G401 (cell line): Measurements from ENCODE around the gene WDR59. TPM values are rescaled to one million over a fixed set of nuclear protein-coding genes. Genes with fewer than 3 reads are reported as not detected.
"Not testable (repeated sequence)": the region's sequence is repeated elsewhere in the genome, so short reads cannot be mapped to it uniquely, and the experiment has no call there.

ENCODE experiments used
- DNase-seq: peaks from one replicate; pipeline ENCODE4 v3.0.0-alpha.2; 2015; ENCODE audit warnings: low spot score
- in situ Hi-C: cut with HindIII; loops from 2 replicates; pipeline ENCODE4 v1.10.0; 2016; ENCODE audit warnings: low sequenced_read_pairs, mixed read lengths
- total RNA-seq: library from RNA; depleted of rRNA; stranded (reverse); fragments of >200 nt; shearing (Covaris generic); gene quantifications from 2 replicates; pipeline ENCODE4 v1.2.3, GENCODE V29; 2014; rRNA removed

The WDR59 gene, protein sequence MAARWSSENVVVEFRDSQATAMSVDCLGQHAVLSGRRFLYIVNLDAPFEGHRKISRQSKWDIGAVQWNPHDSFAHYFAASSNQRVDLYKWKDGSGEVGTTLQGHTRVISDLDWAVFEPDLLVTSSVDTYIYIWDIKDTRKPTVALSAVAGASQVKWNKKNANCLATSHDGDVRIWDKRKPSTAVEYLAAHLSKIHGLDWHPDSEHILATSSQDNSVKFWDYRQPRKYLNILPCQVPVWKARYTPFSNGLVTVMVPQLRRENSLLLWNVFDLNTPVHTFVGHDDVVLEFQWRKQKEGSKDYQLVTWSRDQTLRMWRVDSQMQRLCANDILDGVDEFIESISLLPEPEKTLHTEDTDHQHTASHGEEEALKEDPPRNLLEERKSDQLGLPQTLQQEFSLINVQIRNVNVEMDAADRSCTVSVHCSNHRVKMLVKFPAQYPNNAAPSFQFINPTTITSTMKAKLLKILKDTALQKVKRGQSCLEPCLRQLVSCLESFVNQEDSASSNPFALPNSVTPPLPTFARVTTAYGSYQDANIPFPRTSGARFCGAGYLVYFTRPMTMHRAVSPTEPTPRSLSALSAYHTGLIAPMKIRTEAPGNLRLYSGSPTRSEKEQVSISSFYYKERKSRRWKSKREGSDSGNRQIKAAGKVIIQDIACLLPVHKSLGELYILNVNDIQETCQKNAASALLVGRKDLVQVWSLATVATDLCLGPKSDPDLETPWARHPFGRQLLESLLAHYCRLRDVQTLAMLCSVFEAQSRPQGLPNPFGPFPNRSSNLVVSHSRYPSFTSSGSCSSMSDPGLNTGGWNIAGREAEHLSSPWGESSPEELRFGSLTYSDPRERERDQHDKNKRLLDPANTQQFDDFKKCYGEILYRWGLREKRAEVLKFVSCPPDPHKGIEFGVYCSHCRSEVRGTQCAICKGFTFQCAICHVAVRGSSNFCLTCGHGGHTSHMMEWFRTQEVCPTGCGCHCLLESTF
- 39.5 and 58.5 TPM in 2 replicates for total RNA-seq

DNA sequence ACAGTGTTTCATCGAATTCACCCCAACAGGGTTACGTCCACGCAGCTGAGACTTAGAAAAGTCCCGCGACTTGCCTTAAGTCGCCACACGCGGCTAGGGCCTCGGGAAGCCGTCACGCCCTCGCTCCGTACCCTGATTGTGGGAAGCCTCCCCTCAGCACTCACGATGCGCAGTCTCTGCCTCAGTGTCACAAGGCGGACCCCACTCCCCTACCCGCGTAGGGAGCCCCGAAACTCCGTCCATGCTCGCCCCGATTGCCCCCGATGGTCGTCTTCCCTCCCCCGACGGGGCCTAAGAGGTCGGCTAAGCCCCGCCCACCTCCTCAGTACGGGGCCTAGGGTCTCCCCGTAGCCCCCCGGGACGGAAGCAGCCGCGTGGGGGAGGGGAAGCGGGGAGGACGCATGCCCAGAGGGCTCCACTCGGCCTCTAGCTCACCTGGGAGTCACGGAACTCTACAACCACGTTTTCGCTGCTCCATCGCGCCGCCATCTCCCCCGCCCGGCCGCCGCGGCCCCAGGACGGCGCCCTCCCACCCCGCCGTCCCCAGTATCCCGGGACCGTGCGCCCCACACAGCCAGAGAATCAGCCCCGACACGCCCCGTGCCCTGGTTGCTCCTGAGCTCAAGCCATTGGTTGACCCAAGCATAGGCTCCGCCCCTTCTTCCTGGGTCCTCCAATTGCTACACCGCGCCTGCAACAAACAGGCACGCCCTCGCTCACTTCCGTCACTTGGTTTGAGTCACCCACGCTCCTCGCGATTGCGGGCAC, at the start of gene WDR59:
Gene WDR59, minus strand, starts transcription at position 595 of the 768 bp plus-strand sequence. Its CDS starts 106 bp downstream, at position 489.
- peak; percentile 100 for DNase-seq
- in situ Hi-C loops = no loop called here

GRCh38 chr16:75032655-75033054, 47.7 kb upstream of the WDR59 start:
- in situ Hi-C loops = no loop called here
- no peak for DNase-seq

GRCh38 chr16:75029854-75030253, 44.9 kb upstream of the WDR59 start:
- in situ Hi-C loops = no loop called here
- no peak for DNase-seq

- in situ Hi-C loops = no loop called here
- DNase-seq = no peak
These were observed 43.7 kb upstream of the WDR59 start for GRCh38 chr16:75028544-75029135.

- in situ Hi-C loops = no loop called here
These were observed 42.8 kb upstream of the WDR59 start for GRCh38 chr16:75027520-75028300.

GRCh38 chr16:75026892-75027391, 42.0 kb upstream of the WDR59 start:
- no peak for DNase-seq
- in situ Hi-C loops = no loop called here

More at GRCh38 chr16:75027520-75028300, 42.8 kb upstream of the WDR59 start:
- no peak for DNase-seq

- in situ Hi-C loops, DNase-seq: not testable (repeated sequence)
These were observed 41.4 kb upstream of the WDR59 start for GRCh38 chr16:75026239-75026891.

- no peak for DNase-seq
- in situ Hi-C loops = no loop called here
These were observed 40.8 kb upstream of the WDR59 start for GRCh38 chr16:75025761-75026160.

- DNase-seq = no peak
- in situ Hi-C loops = no loop called here
These were observed 39.7 kb upstream of the WDR59 start for GRCh38 chr16:75024594-75024993.

- no peak for DNase-seq
- in situ Hi-C loops = no loop called here
These were observed 39.3 kb upstream of the WDR59 start for GRCh38 chr16:75024182-75024581.

GRCh38 chr16:75023009-75023408, 38.1 kb upstream of the WDR59 start:
- in situ Hi-C loops = no loop called here
- no peak for DNase-seq

GRCh38 chr16:75022567-75022966, 37.6 kb upstream of the WDR59 start:
- no peak for DNase-seq
- in situ Hi-C loops = no loop called here

- in situ Hi-C loops = no loop called here
- DNase-seq = no peak
These were observed 36.5 kb upstream of the WDR59 start for GRCh38 chr16:75021410-75021809.

GRCh38 chr16:75019586-75019985, 34.7 kb upstream of the WDR59 start:
- no peak for DNase-seq
- in situ Hi-C loops = no loop called here

DNA sequence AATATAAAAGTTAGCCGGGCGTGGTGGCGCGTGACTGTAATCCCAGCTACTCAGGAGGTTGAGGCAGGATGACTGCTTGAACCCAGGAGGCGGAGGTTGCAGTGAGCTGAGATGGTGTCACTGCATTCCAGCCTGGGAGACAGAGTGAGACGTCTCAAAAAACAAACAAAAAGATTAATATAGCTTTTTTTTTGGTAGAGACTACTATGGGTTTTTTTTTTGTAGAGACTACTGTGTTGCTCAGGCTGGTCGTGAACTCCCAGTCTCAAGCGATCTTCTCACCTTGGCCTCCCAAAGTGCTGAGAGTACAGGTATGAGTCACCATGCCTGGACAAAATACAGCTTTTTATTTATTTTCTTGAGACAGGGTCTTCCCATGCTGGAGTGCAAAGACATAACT, 34.1 kb upstream of the WDR59 start:
- in situ Hi-C loops = no loop called here
- DNase-seq = no peak

DNA sequence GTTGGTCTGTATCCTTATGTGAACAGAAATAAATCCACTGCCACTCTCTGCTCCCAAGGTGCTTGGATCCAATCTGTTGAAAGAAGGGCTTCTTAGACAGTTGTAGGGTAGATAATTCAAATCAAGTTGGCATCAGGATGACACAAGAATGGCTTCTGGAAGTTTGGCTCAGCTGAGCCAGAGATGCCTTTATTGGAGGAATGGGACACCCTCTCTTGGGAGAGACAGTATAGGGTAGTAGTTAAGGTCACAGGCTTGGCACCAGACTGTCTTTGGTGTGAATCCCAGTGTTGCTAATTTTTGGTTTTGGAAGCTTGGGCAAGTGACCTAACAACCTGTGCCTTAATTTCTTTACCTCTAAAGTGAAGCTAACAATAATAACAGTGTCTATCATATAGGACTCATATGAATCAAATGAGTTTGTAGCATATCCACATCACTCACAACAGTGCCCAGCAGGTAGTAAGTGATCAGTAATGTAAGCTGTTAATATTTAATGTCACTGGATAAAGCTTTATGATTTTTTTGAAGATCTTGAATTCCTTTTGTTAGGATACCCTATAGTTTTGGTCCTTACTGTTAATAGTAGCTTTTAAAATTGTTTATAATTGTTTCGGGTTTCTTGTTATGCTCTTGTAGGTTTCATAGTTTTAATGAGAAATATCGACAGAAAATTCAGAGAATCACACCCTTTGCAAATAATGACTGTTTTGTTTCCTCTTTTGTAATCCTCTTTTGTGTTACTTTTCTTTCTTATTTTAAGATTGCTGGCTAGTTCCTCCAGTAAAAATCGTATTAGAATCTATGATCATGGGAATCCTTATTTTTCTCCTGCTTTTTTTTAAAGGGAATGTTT, 33.0 kb upstream of the WDR59 start:
- in situ Hi-C loops = no loop called here
- no peak for DNase-seq
